ENCODE data around the gene ZNF416. TPM values are rescaled to one million over a fixed set of nuclear protein-coding genes. Genes with fewer than 3 reads are reported as not detected.

The ZNF416 gene
- total and polyA plus RNA-seq, 9 of the 15 experiments (the other 6 are each of a cell fraction or from before 2014, with no cell fraction given), result 0.20 to 2.0 (median 1.1) TPM

GRCh38 chr19:57527136-57527881 lies 51.4 kb downstream of the ZNF416 start, which contains the start of gene ZNF549:
TSS of gene ZNF549 (plus strand) at chr19:57527356. CDS start at chr19:57527574, 218 bp downstream.
- peak within 1 kb of the TSS; percentile 46; the same call in 1 of the 2 replicates for H3K4me2 ChIP-seq (ENCODE audit: insufficient read depth, low read length)
- H3K27ac ChIP-seq (ENCODE audit: extremely low read depth, low read depth, low read length), result no peak within 1 kb of the TSS
- no peaks in the 10 kb centered on the region for H3K9me3 ChIP-seq (replicated peaks; ENCODE audit: control insufficient read depth, insufficient read depth, low read depth, low read length)
- intact Hi-C loops (cut with micrococcal nuclease) (no loop called here), in situ Hi-C loops (cut with MboI) (no loop called here)
- H3K4me1 ChIP-seq (replicated peaks in 1 of 2; ENCODE audit: control insufficient read depth in 2 of 2, insufficient read depth in 2 of 2, low read length in 2 of 2), result peaks cover 0 to 7% of the 10 kb centered on the region in 2 experiments; a peak in 2 of 5 replicates
- CTCF ChIA-PET (ENCODE audit: low intra/inter-chr PET ratio), result no interaction called here
- ATAC-seq (peak; percentile 92), DNase-seq (ENCODE audit: extremely low read depth in 1 of 4, low spot score in 3 of 4) (peak; percentile 50 to 69 (median 61)), FAIRE-seq (no peak)
- BruUV-seq (replicated peaks), result no TSS peak
- H3K27me3 ChIP-seq (ENCODE audit: control insufficient read depth in 2 of 2, insufficient read depth in 2 of 2, low read length in 2 of 2), result no peaks in the 10 kb centered on the region
- H3K4me3 ChIP-seq, result peak within 1 kb of the TSS; percentile 46
- WGBS (ENCODE audit: insufficient coverage, low coverage, missing lambda C conversion rate), result 21% methylated on average over 31 of the region's 64 CpGs
- H3K79me2 ChIP-seq (ENCODE audit: control insufficient read depth, insufficient read depth, low read length), result no peaks in the 10 kb centered on the region; the same call in 2 of the 3 replicates
- POLR2A ChIA-PET, result no interaction called here
- H3K9ac ChIP-seq (ENCODE audit: insufficient read depth in 1 of 2, low read depth in 2 of 2, low read length in 2 of 2), result peak within 1 kb of the TSS; percentile 30 to 45; a peak in 2 of 4 replicates
- H2AFZ ChIP-seq (ENCODE audit: low read depth, low read length), result peak within 1 kb of the TSS; percentile 24; the same call in 1 of the 2 replicates
- no peaks in the 10 kb centered on the region for H3K36me3 ChIP-seq (ENCODE audit: control insufficient read depth, insufficient read depth, low read length)
- no peaks in the 10 kb centered on the region for H4K20me1 ChIP-seq (replicated peaks; ENCODE audit: control insufficient read depth, insufficient read depth, low read length)
- no peaks in the 10 kb centered on the region for H3K9me1 ChIP-seq (ENCODE audit: control insufficient read depth, insufficient read depth, low read length)
- TF ChIP-seq DIDO1 (tag; IDR thresholded peaks at IDR 0.05; ENCODE audit: low read depth) (0 out of 2 replicates have a peak, but pooled peaks have one; percentile 43), DPF2 (IDR thresholded peaks at IDR 0.05) (no peak), ZNF316 (IDR thresholded peaks at IDR 0.05) (no peak), USF1 (CRISPR knock-in tag; IDR thresholded peaks at IDR 0.05) (no peak), POLR2G (IDR thresholded peaks at IDR 0.05; ENCODE audit: low read depth, low read length) (peak; percentile 57), GABPA (tag; conservative IDR thresholded peaks at IDR 0.05; ENCODE audit: low read depth) (peak; percentile 67), E2F6 (IDR thresholded peaks at IDR 0.05; ENCODE audit: borderline replicate concordance in 1 of 2, extremely low read depth in 1 of 2, insufficient read depth in 1 of 2, insufficient read length in 1 of 2, low read depth in 1 of 2, low read length in 1 of 2, poor library complexity in 1 of 2, severe bottlenecking in 1 of 2) (peak in 1 of 2 experiments; percentile 75), RAD21 (CRISPR knock-in tag; conservative IDR thresholded peaks at IDR 0.05 in 1 of 2, IDR thresholded peaks at IDR 0.05 in 1 of 2) (no peak), ETV1 (tag; conservative IDR thresholded peaks at IDR 0.05; ENCODE audit: low read depth) (no peak), BCLAF1 (IDR thresholded peaks at IDR 0.05; ENCODE audit: borderline replicate concordance in 1 of 2, control insufficient read depth in 1 of 2, low read depth in 2 of 2, low read length in 1 of 2) (no peak), TRIM25 (IDR thresholded peaks at IDR 0.05; ENCODE audit: borderline replicate concordance) (no peak)
